ENCODE measurements around the gene ADM. TPM values are rescaled to one million over a fixed set of nuclear protein-coding genes. Genes with fewer than 3 reads are reported as not detected.

Gene ADM
- total and polyA plus RNA-seq, 2 donors from 2014 or later = 14.4 to 80.9 TPM

DNA sequence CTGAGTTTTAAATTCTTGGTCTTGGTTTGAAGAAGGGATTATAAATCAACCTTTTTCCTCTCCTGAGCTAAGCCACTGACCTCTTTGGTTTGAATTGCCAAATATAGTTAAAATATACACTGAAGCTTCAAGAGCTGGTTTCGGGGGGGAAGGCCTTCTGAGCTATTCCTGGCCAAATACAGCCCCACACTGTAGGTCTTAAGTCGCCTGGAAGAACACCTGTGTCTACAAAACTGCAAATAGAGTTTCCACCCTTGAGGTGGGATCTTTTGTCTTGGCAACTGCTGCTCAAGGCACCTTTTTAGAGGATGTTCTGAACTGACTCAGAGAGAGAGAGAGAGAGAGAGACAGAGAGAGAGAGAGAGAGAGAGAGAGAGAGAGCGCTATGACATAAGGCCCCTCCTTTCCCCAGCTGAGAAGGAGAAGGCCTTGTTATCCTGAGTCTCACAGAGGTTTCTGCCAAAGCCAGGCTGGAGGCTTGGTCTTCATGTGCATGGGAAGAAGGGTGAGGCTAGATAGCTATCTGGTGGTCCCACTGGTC lies 5.5 kb downstream of the ADM start:
- H3K9me3 ChIP-seq (ENCODE audit: control insufficient read depth in 2 of 3, insufficient read depth in 1 of 3, low read length in 3 of 3) = no peaks in the 10 kb centered on the region
- no peak overlapping the region for H3K9ac ChIP-seq (ENCODE audit: low read length in 3 of 3)
- no peaks in the 10 kb centered on the region for H3K36me3 ChIP-seq (ENCODE audit: control insufficient read depth in 2 of 3, insufficient read depth in 3 of 3, low read length in 3 of 3)
- H3K27ac ChIP-seq (ENCODE audit: low read depth in 2 of 2, low read length in 2 of 2) = peak overlapping the region in 1 of 2 donors; percentile 10
- intact Hi-C loops (cut with DNase I) = loop anchor here (10.0 kb wide), 1 partner anchor 546 kb away; no protein-coding TSS in a partner anchor
- no peaks in the 10 kb centered on the region for H3K27me3 ChIP-seq (ENCODE audit: control insufficient read depth, insufficient read depth, low read length)
- H3K4me3 ChIP-seq (ENCODE audit: low read length in 3 of 3) = no peak overlapping the region
- TF ChIP-seq, protein P1, sequence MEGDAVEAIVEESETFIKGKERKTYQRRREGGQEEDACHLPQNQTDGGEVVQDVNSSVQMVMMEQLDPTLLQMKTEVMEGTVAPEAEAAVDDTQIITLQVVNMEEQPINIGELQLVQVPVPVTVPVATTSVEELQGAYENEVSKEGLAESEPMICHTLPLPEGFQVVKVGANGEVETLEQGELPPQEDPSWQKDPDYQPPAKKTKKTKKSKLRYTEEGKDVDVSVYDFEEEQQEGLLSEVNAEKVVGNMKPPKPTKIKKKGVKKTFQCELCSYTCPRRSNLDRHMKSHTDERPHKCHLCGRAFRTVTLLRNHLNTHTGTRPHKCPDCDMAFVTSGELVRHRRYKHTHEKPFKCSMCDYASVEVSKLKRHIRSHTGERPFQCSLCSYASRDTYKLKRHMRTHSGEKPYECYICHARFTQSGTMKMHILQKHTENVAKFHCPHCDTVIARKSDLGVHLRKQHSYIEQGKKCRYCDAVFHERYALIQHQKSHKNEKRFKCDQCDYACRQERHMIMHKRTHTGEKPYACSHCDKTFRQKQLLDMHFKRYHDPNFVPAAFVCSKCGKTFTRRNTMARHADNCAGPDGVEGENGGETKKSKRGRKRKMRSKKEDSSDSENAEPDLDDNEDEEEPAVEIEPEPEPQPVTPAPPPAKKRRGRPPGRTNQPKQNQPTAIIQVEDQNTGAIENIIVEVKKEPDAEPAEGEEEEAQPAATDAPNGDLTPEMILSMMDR (IDR thresholded peaks at IDR 0.05; ENCODE audit: borderline replicate concordance, extremely low read depth, insufficient read depth) = no peak
- peaks cover 0 to 8% (median 7%) of the 10 kb centered on the region in 3 donors for H3K4me1 ChIP-seq (ENCODE audit: control insufficient read depth in 2 of 3, insufficient read depth in 2 of 3, low read depth in 1 of 3, low read length in 3 of 3)
- DNase-seq (peak in 1 of 5 donors; percentile 53), FAIRE-seq (no peak)

DNA sequence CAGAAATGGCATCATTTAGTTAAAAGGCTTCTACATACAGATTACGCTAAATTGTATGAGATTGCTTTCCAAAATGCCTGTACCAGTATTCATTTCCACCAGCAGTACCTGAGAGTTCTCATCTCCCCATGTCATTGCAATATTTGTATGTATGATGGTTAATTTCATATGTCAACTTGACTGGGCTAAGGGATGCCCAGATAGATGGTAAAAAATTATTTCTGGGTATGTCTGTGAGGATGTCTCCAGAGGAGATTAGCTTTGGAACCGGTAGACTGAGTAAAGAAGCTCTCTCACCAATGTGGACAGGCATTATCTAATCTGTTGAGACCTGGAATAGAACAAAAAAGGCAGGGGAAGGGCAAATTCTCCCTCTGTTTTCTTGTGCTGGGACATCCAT lies 6.9 kb downstream of the ADM start:
- H3K9ac ChIP-seq (ENCODE audit: low read length in 3 of 3) = no peak overlapping the region
- H3K27me3 ChIP-seq (ENCODE audit: control insufficient read depth, insufficient read depth, low read length) = no peaks in the 10 kb centered on the region
- H3K27ac ChIP-seq (ENCODE audit: low read depth in 2 of 2, low read length in 2 of 2) = no peak overlapping the region
- H3K4me1 ChIP-seq (ENCODE audit: control insufficient read depth in 2 of 3, insufficient read depth in 2 of 3, low read depth in 1 of 3, low read length in 3 of 3) = peaks cover 0 to 8% (median 8%) of the 10 kb centered on the region in 3 donors
- H3K36me3 ChIP-seq (ENCODE audit: control insufficient read depth in 2 of 3, insufficient read depth in 3 of 3, low read length in 3 of 3) = no peaks in the 10 kb centered on the region
- no peak for FAIRE-seq
- TF ChIP-seq, protein P1 (IDR thresholded peaks at IDR 0.05; ENCODE audit: borderline replicate concordance, extremely low read depth, insufficient read depth) = no peak
- no peak for DNase-seq
- H3K4me3 ChIP-seq (ENCODE audit: low read length in 3 of 3) = no peak overlapping the region
- intact Hi-C loops (cut with DNase I) = loop anchor here (10.0 kb wide), 1 partner anchor 547 kb away; no protein-coding TSS in a partner anchor
- no peaks in the 10 kb centered on the region for H3K9me3 ChIP-seq (ENCODE audit: control insufficient read depth in 2 of 3, insufficient read depth in 1 of 3, low read length in 3 of 3)

DNA sequence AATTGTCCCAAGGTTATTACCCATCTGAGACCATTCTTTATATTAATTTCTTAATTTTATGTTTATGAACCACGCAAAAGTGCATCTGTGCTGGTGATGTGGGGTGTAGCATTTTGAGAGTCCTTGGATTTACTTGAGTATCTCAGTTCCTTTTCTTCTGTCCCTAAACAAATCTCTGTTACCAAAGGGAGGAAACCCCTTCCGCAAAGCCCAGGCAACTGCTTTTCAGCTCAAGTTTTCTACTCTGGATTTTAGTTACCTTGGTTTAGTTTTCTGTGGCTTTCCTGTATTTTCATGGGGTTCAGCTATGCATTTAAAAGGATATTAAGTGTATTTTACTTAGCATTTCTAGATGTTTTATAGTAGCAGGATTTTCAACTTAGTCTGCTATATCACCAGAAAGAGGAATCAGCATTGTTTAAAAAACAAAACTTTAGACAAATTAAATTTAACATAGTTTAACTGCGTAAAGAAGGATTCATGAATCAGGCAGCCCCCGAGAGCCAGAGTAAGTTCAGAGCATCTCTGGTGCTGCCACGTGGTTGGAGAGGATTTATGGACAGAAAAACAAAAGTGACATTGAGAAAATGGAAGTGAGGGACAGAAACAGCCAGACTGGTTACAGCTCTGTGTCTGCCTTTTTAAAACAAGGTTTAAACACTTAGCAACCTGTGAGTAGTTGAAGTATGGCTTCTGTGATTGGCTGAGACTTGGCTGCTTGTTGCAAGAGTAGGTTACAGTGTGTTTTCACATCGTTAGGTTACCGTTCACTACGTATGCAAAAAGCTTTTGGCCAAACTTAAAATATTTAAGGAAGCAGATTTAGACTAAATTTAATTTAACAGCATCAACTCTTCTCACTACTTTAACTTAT lies 9.6 kb downstream of the ADM start:
- DNase-seq (peak in 2 of 5 donors; percentile 51 to 54), FAIRE-seq (peak; percentile 56)
- H3K27me3 ChIP-seq (ENCODE audit: control insufficient read depth, insufficient read depth, low read length) = no peaks in the 10 kb centered on the region
- H3K27ac ChIP-seq (ENCODE audit: low read depth in 2 of 2, low read length in 2 of 2) = no peak overlapping the region
- H3K4me1 ChIP-seq (ENCODE audit: control insufficient read depth in 2 of 3, insufficient read depth in 2 of 3, low read depth in 1 of 3, low read length in 3 of 3) = peaks cover 0 to 15% (median 13%) of the 10 kb centered on the region in 3 donors
- TF ChIP-seq, protein P1 (IDR thresholded peaks at IDR 0.05; ENCODE audit: borderline replicate concordance, extremely low read depth, insufficient read depth) = no peak
- intact Hi-C loops (cut with DNase I) = loop anchor here (10.0 kb wide), 1 partner anchor 550 kb away; no protein-coding TSS in a partner anchor
- no peak overlapping the region for H3K9ac ChIP-seq (ENCODE audit: low read length in 3 of 3)
- H3K36me3 ChIP-seq (ENCODE audit: control insufficient read depth in 2 of 3, insufficient read depth in 3 of 3, low read length in 3 of 3) = no peaks in the 10 kb centered on the region
- no peak overlapping the region for H3K4me3 ChIP-seq (ENCODE audit: low read length in 3 of 3)
- no peaks in the 10 kb centered on the region for H3K9me3 ChIP-seq (ENCODE audit: control insufficient read depth in 2 of 3, insufficient read depth in 1 of 3, low read length in 3 of 3)

Data from kidney (tissue), 14 donors.